ENCODE results near the gene AKAP6.

Gene AKAP6

GRCh38 chr14:32710731-32711680 lies 381.9 kb downstream of the AKAP6 start:
- Mint-ChIP-seq H3K4me1 (ENCODE audit: low read depth) (no peaks in the 10 kb centered on the region), H3K27ac (no peak overlapping the region), H3K27me3 (ENCODE audit: low read depth) (no peaks in the 10 kb centered on the region), H3K4me3 (no peak overlapping the region), H3K9me3 (no peaks in the 10 kb centered on the region), H3K36me3 (ENCODE audit: low read depth) (no peaks in the 10 kb centered on the region)

DNA sequence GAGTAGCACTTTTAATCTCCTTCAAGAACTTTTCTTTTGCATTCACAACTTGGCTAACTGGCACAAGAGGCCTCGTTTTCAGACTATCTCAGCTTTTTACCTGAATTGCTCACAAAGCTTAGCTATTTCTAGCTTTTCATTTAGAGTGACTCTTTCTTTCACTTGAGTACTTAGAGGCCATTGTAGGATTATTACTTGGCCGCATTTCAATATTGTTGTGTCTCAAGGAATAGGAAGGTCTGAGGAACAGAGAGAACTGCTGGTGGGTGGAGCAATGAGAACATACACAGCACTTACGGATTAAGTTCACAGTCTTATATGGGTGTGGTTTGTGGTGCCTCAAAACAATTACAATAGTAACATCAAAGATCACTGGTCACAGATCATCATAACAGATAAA lies 384.8 kb downstream of the AKAP6 start:
- H3K36me3 Mint-ChIP-seq (ENCODE audit: low read depth): no peaks in the 10 kb centered on the region
- no peak overlapping the region for H3K27ac Mint-ChIP-seq
- no peaks in the 10 kb centered on the region for H3K27me3 Mint-ChIP-seq (ENCODE audit: low read depth)
- H3K4me1 Mint-ChIP-seq (ENCODE audit: low read depth): no peaks in the 10 kb centered on the region
- H3K4me3 Mint-ChIP-seq: no peak overlapping the region
- no peaks in the 10 kb centered on the region for H3K9me3 Mint-ChIP-seq

DNA sequence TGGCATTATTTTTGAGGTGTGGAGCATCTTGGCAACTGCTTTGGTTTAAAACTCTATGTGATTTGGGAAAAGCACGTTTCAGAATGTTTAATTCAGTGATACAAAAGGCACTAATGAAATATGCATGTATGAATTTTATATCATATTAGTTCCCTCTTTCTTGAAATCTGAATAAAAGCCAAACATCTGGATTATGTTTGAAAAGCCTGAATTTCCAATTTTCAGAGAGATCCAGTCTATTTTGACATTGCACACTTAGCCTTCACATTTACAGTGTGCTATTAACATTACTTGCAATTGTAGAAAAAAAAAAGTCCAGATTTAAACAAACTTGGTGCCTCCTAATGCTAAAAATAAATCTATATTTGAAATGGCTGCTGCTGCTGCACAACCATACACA lies 390.5 kb downstream of the AKAP6 start:
- Mint-ChIP-seq H3K27ac (no peak overlapping the region), H3K4me1 (ENCODE audit: low read depth) (no peaks in the 10 kb centered on the region), H3K36me3 (ENCODE audit: low read depth) (no peaks in the 10 kb centered on the region), H3K27me3 (ENCODE audit: low read depth) (no peaks in the 10 kb centered on the region), H3K4me3 (no peak overlapping the region), H3K9me3 (no peaks in the 10 kb centered on the region)

DNA sequence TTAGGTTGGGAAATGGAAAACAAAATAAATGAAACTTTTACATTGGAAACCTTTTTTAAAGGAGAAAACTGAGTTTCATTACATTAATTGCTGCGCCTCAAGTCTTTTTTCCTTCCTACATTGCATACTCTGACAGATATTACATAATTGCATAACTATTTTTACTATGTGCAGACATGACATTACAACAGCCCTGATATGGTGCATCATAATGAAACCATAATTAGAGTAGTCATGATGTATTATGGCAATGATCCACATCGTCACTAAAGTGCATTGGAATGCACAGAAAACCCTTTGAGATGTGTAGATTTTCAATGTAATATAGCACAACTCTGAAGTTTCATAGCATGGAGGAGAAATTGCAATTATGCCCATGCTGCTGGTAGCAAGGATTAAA lies 391.8 kb downstream of the AKAP6 start:
- Mint-ChIP-seq H3K9me3 (no peaks in the 10 kb centered on the region), H3K27me3 (ENCODE audit: low read depth) (no peaks in the 10 kb centered on the region), H3K36me3 (ENCODE audit: low read depth) (no peaks in the 10 kb centered on the region), H3K4me3 (no peak overlapping the region), H3K27ac (no peak overlapping the region), H3K4me1 (ENCODE audit: low read depth) (no peaks in the 10 kb centered on the region)

- H3K27ac Mint-ChIP-seq: no peak overlapping the region
- no peak overlapping the region for H3K4me3 Mint-ChIP-seq
- no peaks in the 10 kb centered on the region for H3K9me3 Mint-ChIP-seq
- H3K36me3 Mint-ChIP-seq (ENCODE audit: low read depth): no peaks in the 10 kb centered on the region
- H3K4me1 Mint-ChIP-seq (ENCODE audit: low read depth): no peaks in the 10 kb centered on the region
- no peaks in the 10 kb centered on the region for H3K27me3 Mint-ChIP-seq (ENCODE audit: low read depth)
These were observed 393.6 kb downstream of the AKAP6 start for GRCh38 chr14:32722631-32723183.

DNA sequence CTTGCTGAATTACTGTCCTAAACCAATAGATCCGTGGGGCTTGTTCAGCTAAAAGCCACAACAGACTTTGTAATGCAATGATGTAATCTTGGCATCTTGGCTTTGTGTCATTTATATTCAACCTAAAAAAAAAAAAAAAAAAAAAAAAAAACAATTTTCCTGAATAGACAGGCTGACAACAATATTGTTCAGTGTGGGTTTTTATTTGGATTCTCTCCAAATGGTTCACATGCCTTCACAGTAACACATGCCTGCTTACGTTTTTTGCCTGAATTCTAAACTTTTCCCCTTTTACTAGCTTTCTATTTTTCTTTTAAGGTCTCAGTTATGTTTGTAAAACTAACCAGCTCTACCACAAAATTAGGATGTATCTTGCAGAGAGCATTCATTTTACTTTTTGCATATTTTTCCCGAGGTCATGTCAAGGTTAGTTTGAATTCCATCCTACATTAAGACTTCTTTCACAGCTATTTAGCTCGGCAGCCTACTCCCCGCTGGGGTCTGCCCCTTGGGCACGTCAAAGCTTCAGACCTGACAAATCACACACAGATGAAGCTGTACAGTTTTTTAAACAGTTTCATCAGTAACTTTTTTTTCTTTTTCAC lies 395.9 kb downstream of the AKAP6 start:
- Mint-ChIP-seq H3K4me1 (ENCODE audit: low read depth) (no peaks in the 10 kb centered on the region), H3K9me3 (no peaks in the 10 kb centered on the region), H3K27me3 (ENCODE audit: low read depth) (no peaks in the 10 kb centered on the region), H3K4me3 (no peak overlapping the region), H3K36me3 (ENCODE audit: low read depth) (no peaks in the 10 kb centered on the region), H3K27ac (no peak overlapping the region)

- Mint-ChIP-seq H3K4me1 (ENCODE audit: low read depth) (no peaks in the 10 kb centered on the region), H3K36me3 (ENCODE audit: low read depth) (no peaks in the 10 kb centered on the region), H3K27me3 (ENCODE audit: low read depth) (no peaks in the 10 kb centered on the region), H3K9me3 (no peaks in the 10 kb centered on the region), H3K27ac (no peak overlapping the region), H3K4me3 (no peak overlapping the region)
These were observed 397.4 kb downstream of the AKAP6 start for GRCh38 chr14:32726516-32726915.

DNA sequence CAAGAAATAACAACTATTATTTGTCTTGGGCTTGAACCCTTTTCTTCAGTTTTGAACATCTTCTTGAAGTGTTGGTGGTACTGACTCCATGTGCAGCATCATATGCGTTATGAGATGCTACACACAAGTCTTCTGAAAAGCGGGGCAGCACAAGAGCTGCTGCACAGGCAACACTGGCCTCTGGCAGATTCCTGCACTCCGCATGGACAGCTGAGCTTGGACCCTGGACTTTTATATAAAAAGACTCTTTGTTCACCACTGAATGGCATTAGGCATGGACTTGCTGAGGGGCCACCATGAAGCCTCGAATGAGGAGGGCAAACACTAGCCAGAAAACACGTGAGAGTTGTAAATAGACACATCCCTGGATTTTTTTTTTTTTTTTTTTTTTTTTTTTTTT lies 398.7 kb downstream of the AKAP6 start:
- Mint-ChIP-seq H3K9me3 (no peaks in the 10 kb centered on the region), H3K4me1 (ENCODE audit: low read depth) (no peaks in the 10 kb centered on the region), H3K27ac (no peak overlapping the region), H3K36me3 (ENCODE audit: low read depth) (no peaks in the 10 kb centered on the region), H3K27me3 (ENCODE audit: low read depth) (no peaks in the 10 kb centered on the region), H3K4me3 (no peak overlapping the region)

DNA sequence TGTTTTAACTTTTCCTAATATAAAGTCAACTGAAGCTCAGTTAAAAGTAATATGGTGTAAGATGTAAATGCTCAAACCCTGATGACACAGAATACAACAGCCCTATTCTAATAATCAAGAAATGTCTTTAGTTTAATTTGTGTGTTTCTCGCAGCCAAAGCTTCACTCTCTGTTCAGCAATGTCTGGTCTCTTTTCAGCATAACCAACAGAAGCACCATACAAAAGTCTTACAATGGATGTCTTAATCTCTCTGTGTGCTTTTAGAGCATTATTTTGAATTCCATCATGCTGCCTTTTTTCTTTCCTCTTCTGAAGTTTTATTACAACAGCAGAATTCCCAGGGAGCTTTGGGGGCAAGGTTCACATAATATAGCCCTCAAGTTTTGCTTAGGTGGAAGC lies 399.4 kb downstream of the AKAP6 start:
- Mint-ChIP-seq H3K27ac (no peak overlapping the region), H3K9me3 (no peaks in the 10 kb centered on the region), H3K4me1 (ENCODE audit: low read depth) (no peaks in the 10 kb centered on the region), H3K27me3 (ENCODE audit: low read depth) (no peaks in the 10 kb centered on the region), H3K4me3 (no peak overlapping the region), H3K36me3 (ENCODE audit: low read depth) (no peaks in the 10 kb centered on the region)

DNA sequence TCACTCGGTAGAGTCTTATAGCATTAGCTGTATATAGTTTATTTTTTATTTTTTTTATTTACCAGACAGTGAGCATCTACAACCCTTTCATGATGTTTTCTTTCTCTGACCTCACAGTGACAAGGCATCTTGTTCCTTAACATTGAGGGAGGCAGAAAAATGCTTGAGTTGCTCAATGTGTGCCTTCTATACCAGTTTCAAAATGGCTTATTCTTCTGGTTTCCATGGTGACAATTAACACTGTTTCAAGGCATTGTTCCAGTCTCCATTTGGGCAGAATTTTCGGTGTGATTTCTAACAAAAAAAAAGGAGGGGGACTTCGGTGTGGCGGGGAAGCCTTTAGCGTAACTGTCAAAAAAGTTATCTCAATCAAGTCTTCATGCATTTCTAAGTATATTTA lies 399.9 kb downstream of the AKAP6 start:
- Mint-ChIP-seq H3K4me3 (no peak overlapping the region), H3K36me3 (ENCODE audit: low read depth) (no peaks in the 10 kb centered on the region), H3K27ac (no peak overlapping the region), H3K27me3 (ENCODE audit: low read depth) (no peaks in the 10 kb centered on the region), H3K9me3 (no peaks in the 10 kb centered on the region), H3K4me1 (ENCODE audit: low read depth) (no peaks in the 10 kb centered on the region)

GRCh38 chr14:32731249-32731648 lies 402.2 kb downstream of the AKAP6 start:
- Mint-ChIP-seq H3K9me3 (no peaks in the 10 kb centered on the region), H3K27ac (no peak overlapping the region), H3K4me1 (ENCODE audit: low read depth) (no peaks in the 10 kb centered on the region), H3K36me3 (ENCODE audit: low read depth) (no peaks in the 10 kb centered on the region), H3K4me3 (no peak overlapping the region), H3K27me3 (ENCODE audit: low read depth) (no peaks in the 10 kb centered on the region)

DNA sequence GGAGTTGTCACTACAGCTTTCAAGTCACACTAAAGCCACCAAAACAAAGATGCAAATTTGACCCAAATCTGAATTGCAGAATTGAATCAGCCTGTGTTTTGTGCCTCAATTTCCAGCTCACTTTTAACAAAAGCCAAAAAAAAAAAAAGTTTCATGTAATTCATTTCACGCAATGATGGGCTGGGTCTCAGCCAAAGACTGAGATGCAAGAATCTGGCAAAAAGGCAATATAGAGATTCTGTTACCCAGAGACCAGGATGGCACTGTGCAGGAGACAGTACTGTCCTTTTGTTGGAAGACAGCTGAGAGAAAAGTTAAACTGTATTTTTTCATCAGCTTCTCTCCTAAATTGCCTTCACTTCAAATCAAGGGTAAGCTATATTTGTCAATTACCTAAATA lies 403.9 kb downstream of the AKAP6 start:
- Mint-ChIP-seq H3K36me3 (ENCODE audit: low read depth) (no peaks in the 10 kb centered on the region), H3K4me1 (ENCODE audit: low read depth) (no peaks in the 10 kb centered on the region), H3K27me3 (ENCODE audit: low read depth) (no peaks in the 10 kb centered on the region), H3K9me3 (no peaks in the 10 kb centered on the region), H3K4me3 (no peak overlapping the region), H3K27ac (no peak overlapping the region)

DNA sequence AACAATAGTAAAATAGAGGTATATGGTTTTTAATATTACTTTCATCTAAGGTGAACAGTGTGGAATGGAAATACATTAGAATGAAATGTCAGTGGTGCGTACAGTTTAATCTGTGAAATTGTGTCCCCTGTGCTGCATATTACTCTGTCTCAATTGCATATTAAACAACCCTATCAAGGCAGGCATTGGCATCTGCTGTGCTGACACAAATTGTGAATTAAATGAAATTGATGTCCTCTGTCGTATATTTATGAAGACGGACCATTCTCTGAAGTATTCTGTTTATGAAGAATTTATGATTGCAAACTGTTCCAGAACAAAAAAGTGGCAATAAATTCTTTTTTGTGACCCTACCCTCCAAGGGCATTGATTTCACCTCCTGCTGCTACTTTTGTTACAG lies 405.2 kb downstream of the AKAP6 start:
- H3K4me3 Mint-ChIP-seq: no peak overlapping the region
- H3K9me3 Mint-ChIP-seq: no peaks in the 10 kb centered on the region
- no peaks in the 10 kb centered on the region for H3K27me3 Mint-ChIP-seq (ENCODE audit: low read depth)
- no peak overlapping the region for H3K27ac Mint-ChIP-seq
- no peaks in the 10 kb centered on the region for H3K4me1 Mint-ChIP-seq (ENCODE audit: low read depth)
- H3K36me3 Mint-ChIP-seq (ENCODE audit: low read depth): no peaks in the 10 kb centered on the region

GRCh38 chr14:32737621-32738020 lies 408.5 kb downstream of the AKAP6 start:
- Mint-ChIP-seq H3K9me3 (no peaks in the 10 kb centered on the region), H3K4me1 (ENCODE audit: low read depth) (no peaks in the 10 kb centered on the region), H3K27ac (no peak overlapping the region), H3K4me3 (no peak overlapping the region), H3K27me3 (ENCODE audit: low read depth) (no peaks in the 10 kb centered on the region), H3K36me3 (ENCODE audit: low read depth) (no peaks in the 10 kb centered on the region)

GRCh38 chr14:32738206-32738871 lies 409.2 kb downstream of the AKAP6 start:
- H3K36me3 Mint-ChIP-seq (ENCODE audit: low read depth): no peaks in the 10 kb centered on the region
- H3K27me3 Mint-ChIP-seq (ENCODE audit: low read depth): no peaks in the 10 kb centered on the region
- H3K4me1 Mint-ChIP-seq (ENCODE audit: low read depth): no peaks in the 10 kb centered on the region
- H3K9me3 Mint-ChIP-seq: no peaks in the 10 kb centered on the region
- H3K4me3 Mint-ChIP-seq: no peak overlapping the region
- H3K27ac Mint-ChIP-seq: no peak overlapping the region
